Left lung (tissue), 10 donors: Measurements from ENCODE around the gene SLCO1B3. TPM values are rescaled to one million over a fixed set of nuclear protein-coding genes. Genes with fewer than 3 reads are reported as not detected.

Experiments used
- ATAC-seq: fragments of 200-7000 bp; cut with Tn5 transposase; one replicate; pipeline ENCODE4 v1.9.1; 2020; ENCODE audit warnings: moderate library complexity
- DNase-seq, 4 donors: peaks; one replicate each; pipeline ENCODE4 v3.0.0-alpha.2; 2013 to 2020
- H3K27ac ChIP-seq, 2 donors: fragments of 200-600 bp; sonication (generic) in 1 of 2; one replicate each; pipeline versions ENCODE4 v1.5.0 to v1.8.0; 2020 to 2021
- H3K27me3 ChIP-seq, 2 donors: fragments of 200-600 bp; sonication (generic) in 1 of 2; one replicate each; pipeline versions ENCODE4 v1.5.0 to v1.8.0; 2020 to 2021
- H3K36me3 ChIP-seq, 2 donors: fragments of 200-600 bp; sonication (generic) in 1 of 2; one replicate each; pipeline versions ENCODE4 v1.5.0 to v1.8.0; 2020 to 2021
- H3K4me1 ChIP-seq, 2 donors: fragments of 200-600 bp; one replicate each; pipeline ENCODE4 v1.8.0; 2021
- H3K4me3 ChIP-seq, 2 donors: fragments of 200-600 bp; sonication (generic) in 1 of 2; one replicate each; pipeline versions ENCODE4 v1.5.0 to v1.8.0; 2020 to 2021; ENCODE audit warnings: mild to moderate bottlenecking in 1 of 2
- H3K9me3 ChIP-seq, 2 donors: fragments of 200-600 bp; sonication (generic) in 1 of 2; one replicate each; pipeline versions ENCODE4 v1.5.0 to v1.8.0; 2020 to 2021
- intact Hi-C, 2 donors: fragments of 100-400 bp; cut with DNase I; formaldehyde crosslinking; loops; one replicate each; pipeline versions ENCODE4 v1.11.2 to v1.14.2; 2022
- polyA plus RNA-seq, 6 donors: library from polyadenylated mRNA; unstranded; fragments of 120-200 nt; gene quantifications; one replicate each; pipeline ENCODE4 v1.2.1, GENCODE V29; 2013; ENCODE audit not compliant: insufficient read length in 6 of 6
- total RNA-seq, 2 donors: library from RNA; stranded (reverse); fragmentation: NEBNext Ultra II Directional; extraction: Animal tissue kit (Norgen Biotek cat#: 25700); gene quantifications; one replicate each; pipeline ENCODE4 v1.2.1, GENCODE V29; 2021
- TF ChIP-seq, protein P1 (sequence below), 2 donors: fragments of 200-600 bp; sonication (generic) in 1 of 2; IDR thresholded peaks; one replicate each; pipeline versions ENCODE4 v1.5.0 to v1.8.0; 2021; ENCODE audit warnings: antibody characterized with exemption in 2 of 2
- donor health status: DM: no; HTN: yes; CAD: no.
- donor health status: DM: no; HTN: no; CAD: no.

Gene SLCO1B3
- total and polyA plus RNA-seq, 8 donors = 0.17 TPM; not detected in 7

DNA sequence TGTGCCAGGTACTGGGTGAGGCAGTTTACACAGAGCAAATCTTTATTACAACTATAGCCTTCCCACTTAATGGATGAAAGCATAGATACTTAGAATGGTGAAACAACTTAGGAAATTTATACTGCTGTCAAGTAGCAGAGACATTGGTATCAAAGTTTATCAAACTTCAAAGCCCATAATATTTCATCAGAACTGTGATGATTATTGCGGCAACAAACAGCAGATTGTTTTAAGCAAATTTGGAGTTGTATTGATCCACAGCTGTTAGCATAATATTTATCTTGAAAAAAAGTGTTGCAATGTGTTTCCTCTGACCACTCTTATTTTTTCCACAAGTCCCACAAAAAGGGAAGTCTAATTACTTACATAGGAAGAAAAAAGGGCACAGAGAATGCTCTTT is 2.0 kb upstream of the SLCO1B3 start:
- intact Hi-C loops = no loop called here
- no peak for DNase-seq
- H3K27ac ChIP-seq = no peak overlapping the region
- H3K27me3 ChIP-seq = no peaks in the 10 kb centered on the region
- no peaks in the 10 kb centered on the region for H3K4me1 ChIP-seq
- TF ChIP-seq, protein P1, sequence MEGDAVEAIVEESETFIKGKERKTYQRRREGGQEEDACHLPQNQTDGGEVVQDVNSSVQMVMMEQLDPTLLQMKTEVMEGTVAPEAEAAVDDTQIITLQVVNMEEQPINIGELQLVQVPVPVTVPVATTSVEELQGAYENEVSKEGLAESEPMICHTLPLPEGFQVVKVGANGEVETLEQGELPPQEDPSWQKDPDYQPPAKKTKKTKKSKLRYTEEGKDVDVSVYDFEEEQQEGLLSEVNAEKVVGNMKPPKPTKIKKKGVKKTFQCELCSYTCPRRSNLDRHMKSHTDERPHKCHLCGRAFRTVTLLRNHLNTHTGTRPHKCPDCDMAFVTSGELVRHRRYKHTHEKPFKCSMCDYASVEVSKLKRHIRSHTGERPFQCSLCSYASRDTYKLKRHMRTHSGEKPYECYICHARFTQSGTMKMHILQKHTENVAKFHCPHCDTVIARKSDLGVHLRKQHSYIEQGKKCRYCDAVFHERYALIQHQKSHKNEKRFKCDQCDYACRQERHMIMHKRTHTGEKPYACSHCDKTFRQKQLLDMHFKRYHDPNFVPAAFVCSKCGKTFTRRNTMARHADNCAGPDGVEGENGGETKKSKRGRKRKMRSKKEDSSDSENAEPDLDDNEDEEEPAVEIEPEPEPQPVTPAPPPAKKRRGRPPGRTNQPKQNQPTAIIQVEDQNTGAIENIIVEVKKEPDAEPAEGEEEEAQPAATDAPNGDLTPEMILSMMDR (IDR thresholded peaks at IDR 0.05) = no peak
- H3K4me3 ChIP-seq = no peak overlapping the region
- no peak for ATAC-seq
- H3K36me3 ChIP-seq = no peaks in the 10 kb centered on the region
- no peaks in the 10 kb centered on the region for H3K9me3 ChIP-seq

DNA sequence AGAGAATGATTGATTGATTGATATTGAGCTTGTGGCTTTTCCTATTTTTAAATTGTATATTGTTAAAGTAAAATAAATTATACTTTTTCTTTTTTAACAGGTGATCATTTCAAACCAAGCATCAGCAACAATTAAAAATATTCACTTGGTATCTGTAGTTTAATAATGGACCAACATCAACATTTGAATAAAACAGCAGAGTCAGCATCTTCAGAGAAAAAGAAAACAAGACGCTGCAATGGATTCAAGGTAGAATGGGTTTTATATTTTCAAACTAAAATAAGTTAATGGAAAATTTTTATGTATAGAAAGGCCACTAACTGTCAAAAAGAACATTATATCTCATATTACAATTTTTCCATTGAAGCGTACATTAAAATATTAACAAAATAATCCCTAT is 5.1 kb downstream of the SLCO1B3 start:
- no peaks in the 10 kb centered on the region for H3K4me1 ChIP-seq
- no peak overlapping the region for H3K4me3 ChIP-seq
- intact Hi-C loops = no loop called here
- ATAC-seq (no peak), DNase-seq (no peak)
- H3K36me3 ChIP-seq = no peaks in the 10 kb centered on the region
- peaks cover 0 to 2% of the 10 kb centered on the region in 2 donors for H3K9me3 ChIP-seq
- TF ChIP-seq, protein P1 (IDR thresholded peaks at IDR 0.05) = no peak
- H3K27me3 ChIP-seq = no peaks in the 10 kb centered on the region
- no peak overlapping the region for H3K27ac ChIP-seq

DNA sequence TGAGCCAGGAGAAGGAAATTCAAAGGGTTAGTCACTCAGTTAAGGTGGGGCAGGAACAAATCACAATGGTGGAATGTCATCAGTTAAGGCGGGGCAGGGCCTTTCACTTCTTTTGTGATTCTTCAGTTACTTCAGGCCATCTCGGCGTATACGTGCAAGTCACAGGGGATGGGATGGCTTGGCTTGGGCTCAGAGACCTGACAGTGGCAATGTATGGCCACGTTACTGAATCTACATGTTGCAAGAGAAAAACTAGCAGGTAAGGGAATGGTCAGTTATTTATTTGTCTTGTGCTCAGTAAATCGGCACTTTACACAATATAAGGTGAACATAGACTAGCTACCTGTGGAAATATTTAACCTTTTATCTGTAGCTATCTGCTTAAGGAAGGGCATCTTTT is 11.9 kb downstream of the SLCO1B3 start:
- Histone ChIP-seq H3K36me3 (no peaks in the 10 kb centered on the region), H3K27me3 (no peaks in the 10 kb centered on the region), H3K4me3 (no peak overlapping the region), H3K27ac (no peak overlapping the region), H3K4me1 (no peaks in the 10 kb centered on the region), H3K9me3 (peaks cover 0 to 2% of the 10 kb centered on the region in 2 donors)
- ATAC-seq (no peak), DNase-seq (no peak)
- TF ChIP-seq, protein P1 (IDR thresholded peaks at IDR 0.05) = no peak
- intact Hi-C loops = no loop called here

DNA sequence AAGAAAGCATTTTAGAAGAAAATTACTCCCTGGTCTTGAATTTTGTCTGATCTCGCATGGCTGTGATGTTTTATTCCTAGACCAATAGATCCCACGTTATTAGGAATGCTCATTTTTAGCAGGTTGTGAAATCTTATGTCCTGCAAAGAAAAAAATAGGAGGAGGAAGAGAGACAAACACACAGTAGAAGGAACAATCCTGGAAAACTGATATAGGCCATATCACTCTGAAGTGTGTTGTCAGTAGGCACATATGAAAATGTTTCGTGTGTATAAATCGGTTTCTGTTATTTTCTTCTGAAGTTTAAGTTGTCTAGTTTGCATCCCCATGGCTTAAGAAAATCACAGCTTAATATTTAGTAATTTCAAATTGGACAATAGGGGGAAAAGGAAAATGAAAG is 12.4 kb downstream of the SLCO1B3 start:
- H3K27ac ChIP-seq = no peak overlapping the region
- no peaks in the 10 kb centered on the region for H3K27me3 ChIP-seq
- intact Hi-C loops = no loop called here
- H3K36me3 ChIP-seq = no peaks in the 10 kb centered on the region
- TF ChIP-seq, protein P1 (IDR thresholded peaks at IDR 0.05) = no peak
- H3K4me3 ChIP-seq = no peak overlapping the region
- peaks cover 0 to 2% of the 10 kb centered on the region in 2 donors for H3K9me3 ChIP-seq
- ATAC-seq = no peak
- DNase-seq = no peak
- no peaks in the 10 kb centered on the region for H3K4me1 ChIP-seq

DNA sequence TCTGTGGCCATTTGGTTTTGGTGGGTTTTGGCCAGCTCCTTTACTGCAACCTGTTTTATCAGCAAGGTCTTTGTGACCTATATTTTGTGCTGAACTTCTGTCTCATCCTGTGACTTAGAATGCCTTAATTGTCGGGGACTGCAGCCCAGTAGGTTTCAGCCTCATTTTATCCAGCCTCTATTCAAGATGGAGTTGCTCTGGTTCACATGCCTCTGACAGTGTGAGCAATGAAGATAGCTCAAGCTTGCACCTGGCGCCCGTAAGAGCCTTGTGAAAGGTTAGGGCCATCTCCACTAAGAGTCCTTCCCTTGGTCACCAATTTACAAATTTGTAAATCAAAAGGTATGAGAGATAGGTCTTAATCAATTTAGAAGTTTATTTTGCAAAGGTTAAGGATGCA is 19.4 kb downstream of the SLCO1B3 start:
- ATAC-seq = no peak

More for the DNA sequence above, 19.4 kb downstream of the SLCO1B3 start:
- Histone ChIP-seq H3K27ac (no peak overlapping the region), H3K4me1 (no peaks in the 10 kb centered on the region), H3K27me3 (no peaks in the 10 kb centered on the region), H3K4me3 (no peak overlapping the region), H3K9me3 (no peaks in the 10 kb centered on the region), H3K36me3 (no peaks in the 10 kb centered on the region)
- DNase-seq = no peak
- intact Hi-C loops = no loop called here
- TF ChIP-seq, protein P1 (IDR thresholded peaks at IDR 0.05) = no peak
